GM21529 (cell line): ENCODE results near the gene KCNN4.

Experiments used
- ATAC-seq: cut with Tn5 transposase; IDR thresholded peaks from one replicate; pipeline ENCODE4 v1.9.1; 2021; ENCODE audit not compliant: unreplicated experiment

The KCNN4 gene

GRCh38 chr19:43749898-43750297 is 30.9 kb downstream of the KCNN4 start:
- ATAC-seq, result no peak

GRCh38 chr19:43749152-43749551 is 31.6 kb downstream of the KCNN4 start:
- no peak for ATAC-seq

- no peak for ATAC-seq
These were observed 32.1 kb downstream of the KCNN4 start for GRCh38 chr19:43748685-43749084.

- ATAC-seq, result no peak
These were observed 32.6 kb downstream of the KCNN4 start for GRCh38 chr19:43748205-43748594.

- no peak for ATAC-seq
These were observed 33.1 kb downstream of the KCNN4 start for GRCh38 chr19:43747557-43748204.

- ATAC-seq, result no peak
These were observed 37.7 kb downstream of the KCNN4 start for GRCh38 chr19:43743059-43743458.

GRCh38 chr19:43741075-43741825 is 39.5 kb downstream of the KCNN4 start:
- ATAC-seq, result no peak

- ATAC-seq, result no peak
These were observed 41.1 kb downstream of the KCNN4 start for GRCh38 chr19:43739439-43740235.

GRCh38 chr19:43738780-43739211 is 42.0 kb downstream of the KCNN4 start:
- ATAC-seq, result no peak

- no peak for ATAC-seq
These were observed 44.8 kb downstream of the KCNN4 start for GRCh38 chr19:43735957-43736356.

GRCh38 chr19:43735013-43735412 is 45.8 kb downstream of the KCNN4 start:
- no peak for ATAC-seq

GRCh38 chr19:43731846-43732245 is 48.9 kb downstream of the KCNN4 start:
- no peak for ATAC-seq

- ATAC-seq, result no peak
These were observed 49.4 kb downstream of the KCNN4 start for GRCh38 chr19:43731346-43731745.

GRCh38 chr19:43729919-43730318 is 50.9 kb downstream of the KCNN4 start:
- ATAC-seq, result no peak

- ATAC-seq, result no peak
These were observed 53.2 kb downstream of the KCNN4 start for GRCh38 chr19:43727593-43727853.

- ATAC-seq, result no peak
These were observed 53.8 kb downstream of the KCNN4 start for GRCh38 chr19:43726736-43727592.

- no peak for ATAC-seq
These were observed 55.3 kb downstream of the KCNN4 start for GRCh38 chr19:43725468-43725867.

GRCh38 chr19:43724896-43725295 is 55.9 kb downstream of the KCNN4 start:
- ATAC-seq, result no peak

GRCh38 chr19:43723588-43723987 is 57.2 kb downstream of the KCNN4 start:
- ATAC-seq, result no peak

- ATAC-seq, result no peak
These were observed 59.2 kb downstream of the KCNN4 start for GRCh38 chr19:43721469-43722048.

GRCh38 chr19:43720936-43721335 is 59.8 kb downstream of the KCNN4 start:
- no peak for ATAC-seq
